Ovary (tissue), 10 donors: ENCODE measurements around the gene GJA1. TPM values are rescaled to one million over a fixed set of nuclear protein-coding genes. Genes with fewer than 3 reads are reported as not detected.
"Not testable (repeated sequence)": the region's sequence is repeated elsewhere in the genome, so short reads cannot be mapped to it uniquely, and the experiment has no call there.

ENCODE experiments used
- DNase-seq, 5 donors: peaks; one replicate each; pipeline ENCODE4 v3.0.0-alpha.2; 2019 to 2020
- H3K27ac ChIP-seq, 2 donors: fragments of 200-600 bp; one replicate each; pipeline versions ENCODE4 v1.5.1 to v1.8.0; 2019 to 2022
- H3K27me3 ChIP-seq: fragments of 200-600 bp; one replicate; pipeline ENCODE4 v1.8.0; 2022
- H3K36me3 ChIP-seq: fragments of 200-600 bp; sonication (generic); one replicate; pipeline ENCODE4 v1.5.1; 2019
- H3K4me1 ChIP-seq: one replicate; pipeline ENCODE4 v1.8.1; 2013; ENCODE audit warnings: mild to moderate bottlenecking, moderate library complexity; ENCODE audit not compliant: insufficient read depth
- H3K4me3 ChIP-seq: fragments of 200-600 bp; sonication (generic); one replicate; pipeline ENCODE4 v1.5.1; 2017
- H3K9me3 ChIP-seq, 2 donors: fragments of 200-600 bp in 1 of 2; sonication (generic) in 1 of 2; one replicate each; pipeline versions ENCODE4 v1.5.1 to v1.8.1; 2013 to 2019; ENCODE audit warnings: mild to moderate bottlenecking in 1 of 2, moderate library complexity in 1 of 2
- EP300 ChIP-seq: sonication (generic); formaldehyde crosslinking; IDR thresholded peaks from one replicate; pipeline ENCODE4 v1.6.1; 2017; ENCODE audit warnings: antibody characterized with exemption
- POLR2A ChIP-seq: fragments of 450-650 bp; IDR thresholded peaks from one replicate; pipeline ENCODE4 v1.6.1; 2017; ENCODE audit warnings: antibody characterized with exemption, mild to moderate bottlenecking, moderate library complexity
- WGBS, 3 donors: extraction: QIAGEN DNeasy Blood & Tissue Kit in 1 of 3; methylation state at CpG; one replicate each; pipeline versions ENCODE4 v1.1.5 to v1.1.7; 2013 to 2017; 5-methylcytosine and 5-hydroxymethylcytosine counted together
- intact Hi-C, 4 donors: fragments of 100-400 bp; cut with DNase I; formaldehyde crosslinking; loops; one replicate each; pipeline versions ENCODE4 v1.11.0 to v1.15.1; 2022 to 2023
- long read RNA-seq, 3 donors: library from polyadenylated mRNA in 2 of 3; unstranded in 2 of 3; transcript quantifications; one replicate each; pipeline ENCODE4 v2.0.0 and lab custom pipeline, GENCODE V29; 2021 to 2026
- polyA plus RNA-seq, 2 donors: library from polyadenylated mRNA; stranded (reverse); fragments of 200-250 nt in 1 of 2; fragments of 350-450 nt in 1 of 2; fragmentation: Illumina TruSeq in 1 of 2; extraction: RNeasy Lipid Tissue Mini Kit (QIAGEN cat#74804) in 1 of 2; gene quantifications; one replicate each; pipeline ENCODE4 v1.2.3, GENCODE V29; 2013 to 2014
- total RNA-seq, 7 donors: library from RNA; depleted of rRNA in 2 of 7; stranded (reverse); fragments of >200 nt in 2 of 7; fragmentation: NEBNext Ultra II Directional in 3 of 7; extraction: Animal tissue kit (Norgen Biotek cat#: 25700) in 3 of 7; gene quantifications; one replicate each; pipeline versions ENCODE4 v1.1.0 to v1.2.4, GENCODE V29; 2016 to 2023
- TF ChIP-seq, protein P1 (sequence below), 3 donors: fragments of 450-650 bp in 2 of 3; fragments of 200-600 bp in 1 of 3; IDR thresholded peaks; one replicate each; pipeline versions ENCODE4 v1.5.1 to v1.8.0; 2016 to 2022; ENCODE audit warnings: antibody characterized with exemption in 3 of 3, mild to moderate bottlenecking in 1 of 3
- donor health status: DM: no; HTN: no; CAD: no; lungs with moderate emphysema.
- donor health status: DM: no; HTN: no; CAD: no.
- donor health status: Bipolar disorder and iron deficiency.
- donor health status: DM: yes; HTN: yes; CAD: no.
- donor health status: DM: no; HTN: no; CAD: no.
- donor health status: DM: yes; HTN: yes; CAD: no.

The GJA1 gene
- 10 to 100 TPM; 26.4 to 80.4 (median 51.5) TPM for total RNA-seq
- polyA plus RNA-seq: 100 to 1,000 TPM in 1 of 2 donors, 10 to 100 TPM in 1; 78.7 to 464 TPM
- long read RNA-seq, donor 1, partial matches to known transcripts: 0 of 2 reads
- long read RNA-seq, donor 1, other reads (novel, unspliced or antisense): 2 of 2 reads
- long read RNA-seq, donor 2, transcript GJA1-204 (2 exons, 3,152 nt): major isoform, 11 of 11 reads
- long read RNA-seq, donor 2, partial matches to known transcripts: 0 of 11 reads
- long read RNA-seq, donor 2, other reads (novel, unspliced or antisense): 0 of 11 reads
- long read RNA-seq, donor 3, partial matches to known transcripts: 0 of 6 reads
- long read RNA-seq, donor 3, other reads (novel, unspliced or antisense): 4 of 6 reads

DNA sequence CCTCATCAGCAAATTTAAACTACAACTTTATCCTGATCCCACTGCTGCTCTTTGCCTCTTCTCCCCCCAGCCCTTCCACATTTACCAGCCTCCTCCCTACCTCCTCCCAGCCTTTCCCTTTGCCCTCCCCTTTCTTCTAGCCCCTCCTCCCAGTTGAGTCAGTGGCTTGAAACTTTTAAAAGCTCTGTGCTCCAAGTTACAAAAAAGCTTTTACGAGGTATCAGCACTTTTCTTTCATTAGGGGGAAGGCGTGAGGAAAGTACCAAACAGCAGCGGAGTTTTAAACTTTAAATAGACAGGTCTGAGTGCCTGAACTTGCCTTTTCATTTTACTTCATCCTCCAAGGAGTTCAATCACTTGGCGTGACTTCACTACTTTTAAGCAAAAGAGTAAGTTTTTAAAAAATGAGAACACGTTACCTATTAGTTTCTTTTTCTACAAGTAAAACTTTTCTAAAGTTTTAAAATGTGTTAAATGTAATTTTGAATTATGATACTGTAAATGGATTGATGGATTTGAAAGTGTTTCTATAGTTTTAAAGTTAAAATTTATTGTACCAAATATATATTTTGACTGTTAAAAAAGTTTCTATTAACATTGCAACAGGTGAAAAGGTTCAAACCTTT is at the start of gene GJA1:
Gene GJA1 (plus strand): TSS at position 203 of the 626 bp plus-strand sequence. CDS start 11,202 bp downstream, outside the sequence.
- Histone ChIP-seq H3K36me3 (no peaks in the 10 kb centered on the region), H3K9me3 (no peaks in the 10 kb centered on the region), H3K27ac (peak within 1 kb of the TSS in 1 of 2 donors; percentile 84), H3K4me3 (peak within 1 kb of the TSS; percentile 63), H3K4me1 (no peaks in the 10 kb centered on the region), H3K27me3 (no peaks in the 10 kb centered on the region)
- WGBS, 3 donors: 2 to 6% (median 6%) methylated on average over 5 of the region's 5 CpGs
- peak in 4 of 5 donors; percentile 56 to 78 (median 66) for DNase-seq
- TF ChIP-seq, protein P1, sequence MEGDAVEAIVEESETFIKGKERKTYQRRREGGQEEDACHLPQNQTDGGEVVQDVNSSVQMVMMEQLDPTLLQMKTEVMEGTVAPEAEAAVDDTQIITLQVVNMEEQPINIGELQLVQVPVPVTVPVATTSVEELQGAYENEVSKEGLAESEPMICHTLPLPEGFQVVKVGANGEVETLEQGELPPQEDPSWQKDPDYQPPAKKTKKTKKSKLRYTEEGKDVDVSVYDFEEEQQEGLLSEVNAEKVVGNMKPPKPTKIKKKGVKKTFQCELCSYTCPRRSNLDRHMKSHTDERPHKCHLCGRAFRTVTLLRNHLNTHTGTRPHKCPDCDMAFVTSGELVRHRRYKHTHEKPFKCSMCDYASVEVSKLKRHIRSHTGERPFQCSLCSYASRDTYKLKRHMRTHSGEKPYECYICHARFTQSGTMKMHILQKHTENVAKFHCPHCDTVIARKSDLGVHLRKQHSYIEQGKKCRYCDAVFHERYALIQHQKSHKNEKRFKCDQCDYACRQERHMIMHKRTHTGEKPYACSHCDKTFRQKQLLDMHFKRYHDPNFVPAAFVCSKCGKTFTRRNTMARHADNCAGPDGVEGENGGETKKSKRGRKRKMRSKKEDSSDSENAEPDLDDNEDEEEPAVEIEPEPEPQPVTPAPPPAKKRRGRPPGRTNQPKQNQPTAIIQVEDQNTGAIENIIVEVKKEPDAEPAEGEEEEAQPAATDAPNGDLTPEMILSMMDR (IDR thresholded peaks at IDR 0.05): no peak
- TF ChIP-seq POLR2A (peak; percentile 42), EP300 (no peak)
- intact Hi-C loops: loop anchor here in 1 of 4 donors (10.0 kb wide), 1 partner anchor 599 kb away; no protein-coding TSS in a partner anchor

DNA sequence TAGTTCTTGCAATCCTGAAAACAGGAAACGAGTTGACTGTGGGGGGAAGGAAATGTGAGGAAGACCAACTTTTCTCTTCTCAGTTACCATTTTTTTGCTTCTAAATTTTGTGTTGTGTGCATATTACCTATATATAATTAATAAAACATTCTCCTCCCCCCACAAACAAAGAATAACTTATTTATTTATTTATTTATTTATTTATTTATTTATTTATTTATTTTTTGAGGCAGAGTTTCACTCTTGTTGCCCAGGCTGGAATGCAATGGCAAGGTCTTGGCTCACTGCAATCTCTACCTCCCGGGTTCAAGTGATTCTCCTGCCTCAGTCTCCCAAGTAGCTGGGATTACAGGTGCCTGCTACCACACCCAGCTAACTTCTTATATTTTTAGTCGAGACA is 48.9 kb upstream of the GJA1 start:
- H3K27me3 ChIP-seq, DNase-seq, H3K9me3 ChIP-seq, H3K27ac ChIP-seq, H3K36me3 ChIP-seq, H3K4me3 ChIP-seq, intact Hi-C loops, H3K4me1 ChIP-seq: not testable (repeated sequence)
- WGBS, 3 donors: 88 to 94% (median 92%) methylated on average over 3 of the region's 3 CpGs

DNA sequence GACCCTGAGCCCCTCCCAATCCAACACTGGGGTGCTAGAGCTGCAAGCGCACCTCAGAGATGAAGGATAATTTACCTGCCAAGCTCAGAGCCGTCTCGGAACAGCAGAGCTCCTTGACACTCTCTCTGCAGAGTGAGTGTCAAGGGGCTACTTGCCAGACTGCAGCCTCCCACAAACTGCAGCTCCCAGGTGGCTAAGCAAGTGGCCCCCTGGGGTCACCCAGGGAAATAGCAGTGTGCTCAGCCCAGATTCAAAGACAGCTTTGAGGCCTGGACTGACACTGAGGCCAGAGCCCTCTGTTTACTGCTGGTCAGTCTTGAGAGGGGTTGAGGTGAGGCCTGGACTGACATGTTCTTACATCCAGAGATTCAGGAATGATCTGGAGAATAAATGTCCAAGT is 46.0 kb upstream of the GJA1 start:
- no peak overlapping the region for H3K4me3 ChIP-seq
- WGBS, 3 donors: 85 to 95% (median 86%) methylated on average over 3 of the region's 3 CpGs

DNA sequence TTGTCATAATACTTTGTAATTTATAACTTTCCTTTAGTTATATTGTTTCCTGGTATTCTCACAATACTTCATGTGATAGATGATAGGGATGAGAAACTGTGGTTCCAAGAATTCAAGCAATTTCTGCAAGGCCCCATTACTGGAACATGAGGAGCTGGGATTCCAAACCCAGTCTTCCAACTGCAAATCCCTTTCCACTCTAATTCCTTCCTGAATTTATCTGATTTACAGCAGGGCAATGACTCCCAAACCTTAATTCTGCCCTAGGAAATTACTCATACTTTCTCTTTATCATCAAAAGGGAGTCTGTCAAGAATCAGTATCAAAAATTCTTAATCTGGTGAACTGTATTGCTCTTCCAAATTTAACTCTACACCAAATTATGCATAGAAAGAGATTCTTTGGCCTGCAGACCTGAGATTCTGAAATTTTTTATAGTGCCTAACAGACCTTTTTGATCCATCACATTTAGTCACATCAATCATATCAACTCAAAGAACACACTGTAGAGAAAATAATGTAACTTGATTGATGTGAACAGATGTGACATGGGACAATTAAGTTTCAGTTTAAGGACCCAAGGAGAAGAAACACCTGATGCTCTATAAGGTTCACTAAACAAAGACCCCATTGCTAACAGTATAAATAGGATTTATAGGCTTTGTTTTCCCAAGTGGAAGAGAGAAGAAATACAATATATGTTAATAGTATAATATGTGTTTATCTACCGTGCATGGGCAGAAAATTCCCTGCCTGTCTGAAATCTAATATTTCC is 41.5 kb upstream of the GJA1 start:
- Histone ChIP-seq H3K4me1 (no peaks in the 10 kb centered on the region), H3K27ac (no peak overlapping the region), H3K27me3 (no peaks in the 10 kb centered on the region), H3K36me3 (no peaks in the 10 kb centered on the region), H3K4me3 (no peak overlapping the region), H3K9me3 (no peaks in the 10 kb centered on the region)
- intact Hi-C loops: no loop called here
- DNase-seq: no peak
- 62 to 82% (median 63%) methylated on average over 1 of the region's 1 CpG for WGBS, 3 donors
- TF ChIP-seq, protein P1 (IDR thresholded peaks at IDR 0.05): no peak

More for the DNA sequence above, 46.0 kb upstream of the GJA1 start:
- H3K27me3 ChIP-seq: no peaks in the 10 kb centered on the region
- H3K4me1 ChIP-seq: no peaks in the 10 kb centered on the region
- no peak for DNase-seq
- no peaks in the 10 kb centered on the region for H3K36me3 ChIP-seq
- TF ChIP-seq POLR2A (no peak), EP300 (no peak)
- TF ChIP-seq, protein P1 (IDR thresholded peaks at IDR 0.05): no peak
- no peak overlapping the region for H3K27ac ChIP-seq
- H3K9me3 ChIP-seq: no peaks in the 10 kb centered on the region
- intact Hi-C loops: no loop called here
